GM12874 (cell line): ENCODE results near the gene PMM2.

Experiments used
- CTCF ChIP-seq: IDR thresholded peaks from 2 replicates; pipeline ENCODE4 v1.5.1; 2011; ENCODE audit warnings: low read depth, mild to moderate bottlenecking, control low read depth, low read length, moderate library complexity; ENCODE audit not compliant: insufficient read depth

Gene PMM2

GRCh38 chr16:8788578-8789172 lies 9.0 kb upstream of the PMM2 start:
- no peak for TF ChIP-seq CTCF

- no peak for TF ChIP-seq CTCF
Measured at GRCh38 chr16:8795091-8795490, 2.5 kb upstream of the PMM2 start.

GRCh38 chr16:8795818-8796217 lies 1.8 kb upstream of the PMM2 start:
- no peak for TF ChIP-seq CTCF

- TF ChIP-seq CTCF, result no peak
Measured at GRCh38 chr16:8796469-8797363, 923 bp upstream of the PMM2 start.

GRCh38 chr16:8798174-8798527 lies 512 bp downstream of the PMM2 start:
- TF ChIP-seq CTCF, result no peak

GRCh38 chr16:8798535-8799157 lies 1.0 kb downstream of the PMM2 start:
- TF ChIP-seq CTCF, result no peak

GRCh38 chr16:8801701-8802100 lies 4.1 kb downstream of the PMM2 start:
- TF ChIP-seq CTCF, result no peak
